Measurements from ENCODE around the gene CCDC68.

CCDC68 gene, protein sequence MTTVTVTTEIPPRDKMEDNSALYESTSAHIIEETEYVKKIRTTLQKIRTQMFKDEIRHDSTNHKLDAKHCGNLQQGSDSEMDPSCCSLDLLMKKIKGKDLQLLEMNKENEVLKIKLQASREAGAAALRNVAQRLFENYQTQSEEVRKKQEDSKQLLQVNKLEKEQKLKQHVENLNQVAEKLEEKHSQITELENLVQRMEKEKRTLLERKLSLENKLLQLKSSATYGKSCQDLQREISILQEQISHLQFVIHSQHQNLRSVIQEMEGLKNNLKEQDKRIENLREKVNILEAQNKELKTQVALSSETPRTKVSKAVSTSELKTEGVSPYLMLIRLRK

DNA sequence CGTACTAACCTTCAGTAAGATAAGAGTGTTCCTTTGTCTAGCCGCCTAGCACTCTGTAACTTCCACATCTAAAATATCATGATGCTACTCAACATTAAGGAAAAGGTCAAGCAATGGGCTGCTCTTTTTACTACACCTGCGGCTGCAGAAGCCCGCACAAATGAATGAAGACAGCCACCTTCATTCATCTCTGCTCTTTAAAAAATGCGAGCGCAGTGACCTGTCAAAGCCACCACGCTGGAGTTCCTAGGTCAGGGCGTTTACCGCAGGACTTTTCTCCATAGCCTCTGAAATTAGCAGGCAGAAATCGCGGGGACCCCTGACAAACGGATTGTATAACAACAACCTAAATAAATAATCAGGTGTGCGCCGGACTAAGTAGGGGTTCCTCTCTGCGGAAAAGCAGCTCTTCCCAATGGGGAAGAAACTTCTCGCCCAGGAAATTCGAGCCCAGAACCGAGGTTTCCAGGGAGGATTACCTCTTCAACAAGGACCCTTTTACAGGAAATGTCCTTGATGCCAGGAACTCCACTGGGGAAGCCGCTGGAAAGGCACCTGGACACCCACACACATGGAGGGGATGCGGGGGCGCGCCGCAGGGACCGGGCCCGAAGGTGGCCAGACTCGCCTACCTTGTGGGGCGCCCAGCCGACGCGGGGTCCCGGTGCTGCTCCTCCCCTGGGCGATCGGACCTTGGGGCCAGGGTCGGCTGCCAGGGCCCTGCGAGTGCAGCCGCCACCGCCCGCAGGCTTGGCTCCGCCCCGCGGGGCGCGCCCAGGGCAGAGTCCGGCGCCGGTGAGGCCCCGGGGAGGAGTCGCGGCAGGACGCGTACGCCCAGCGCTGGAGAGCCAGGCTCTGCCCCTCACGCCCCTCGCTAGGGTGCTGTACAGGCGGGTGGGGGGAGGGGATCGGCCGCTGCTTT is at the start of gene CCDC68:
TSS of gene CCDC68 (minus strand) at position 758 of the 922 bp plus-strand sequence. CDS start 16,670 bp downstream, outside the sequence.
- Histone ChIP-seq H3K36me3 (ENCODE audit: control insufficient read depth in 5 of 5, insufficient read depth in 5 of 5, low read length in 5 of 5) (no peaks in the 10 kb centered on the region), H3K27ac (ENCODE audit: low read depth, low read length) (no peak within 1 kb of the TSS), H3K9ac (ENCODE audit: low read length in 5 of 5) (peak within 1 kb of the TSS in 3 of 5 donors; percentile 11 to 72 (median 30)), H3K27me3 (ENCODE audit: control insufficient read depth in 5 of 5, insufficient read depth in 4 of 5, low read length in 5 of 5) (peaks cover 0 to 12% (median 8%) of the 10 kb centered on the region in 5 donors), H3K4me3 (ENCODE audit: low read depth in 1 of 5, low read length in 5 of 5) (peak within 1 kb of the TSS; percentile 43 to 70 (median 60)), H3K4me1 (ENCODE audit: control insufficient read depth in 5 of 5, insufficient read depth in 5 of 5, low read length in 5 of 5) (peaks cover 0 to 9% (median 3%) of the 10 kb centered on the region in 5 donors), H3K9me3 (ENCODE audit: control insufficient read depth in 5 of 5, low read length in 5 of 5) (peaks cover 0 to 2% (median 0%) of the 10 kb centered on the region in 5 donors)

DNA sequence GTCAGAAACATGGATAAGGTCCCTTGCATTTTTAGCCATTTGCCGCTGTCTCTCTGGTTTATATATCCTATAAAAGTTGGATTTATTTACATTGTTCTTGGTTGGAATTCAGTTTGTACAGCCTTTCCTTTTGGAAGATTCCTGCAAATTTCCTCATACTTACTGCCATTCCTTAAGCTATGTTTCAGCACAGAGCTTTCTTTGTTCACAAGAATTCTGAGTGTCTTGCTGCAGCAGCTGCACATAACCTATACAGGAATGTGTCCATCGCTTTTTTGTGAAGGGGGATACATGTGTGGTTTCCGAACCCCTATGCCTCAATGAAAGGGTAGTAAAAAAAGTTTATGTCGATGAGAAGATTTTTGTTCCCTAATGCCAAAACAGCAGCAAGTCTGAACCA is 48.3 kb upstream of the CCDC68 start:
- Histone ChIP-seq H3K4me1 (ENCODE audit: control insufficient read depth in 5 of 5, insufficient read depth in 5 of 5, low read length in 5 of 5) (no peaks in the 10 kb centered on the region), H3K4me3 (ENCODE audit: low read depth in 1 of 5, low read length in 5 of 5) (no peak overlapping the region), H3K9ac (ENCODE audit: low read length in 5 of 5) (no peak overlapping the region), H3K27me3 (ENCODE audit: control insufficient read depth in 5 of 5, insufficient read depth in 4 of 5, low read length in 5 of 5) (no peaks in the 10 kb centered on the region), H3K9me3 (ENCODE audit: control insufficient read depth in 5 of 5, low read length in 5 of 5) (no peaks in the 10 kb centered on the region), H3K27ac (ENCODE audit: low read depth, low read length) (no peak overlapping the region), H3K36me3 (ENCODE audit: control insufficient read depth in 5 of 5, insufficient read depth in 5 of 5, low read length in 5 of 5) (no peaks in the 10 kb centered on the region)

DNA sequence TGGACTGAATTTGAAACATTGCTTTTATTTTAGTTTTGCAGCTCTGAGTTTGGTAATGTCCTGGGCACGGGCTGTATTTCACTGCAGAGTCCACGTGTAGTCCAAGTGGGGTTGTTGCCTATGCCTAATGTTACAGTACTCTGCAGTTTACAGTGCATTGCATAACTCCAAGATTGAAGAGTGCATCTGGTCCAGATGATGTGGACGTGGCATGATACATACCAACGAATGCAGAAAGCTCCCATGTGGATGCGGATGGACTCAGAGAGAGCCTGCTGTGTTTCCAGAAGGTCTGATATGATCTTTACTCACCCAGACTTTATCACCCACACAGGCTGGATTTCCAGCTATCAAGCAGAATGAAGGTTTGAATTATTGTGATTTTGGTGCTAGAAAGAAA is 44.4 kb upstream of the CCDC68 start:
- no peak overlapping the region for H3K27ac ChIP-seq (ENCODE audit: low read depth, low read length)
- H3K9me3 ChIP-seq (ENCODE audit: control insufficient read depth in 5 of 5, low read length in 5 of 5), result no peaks in the 10 kb centered on the region
- no peak overlapping the region for H3K4me3 ChIP-seq (ENCODE audit: low read depth in 1 of 5, low read length in 5 of 5)
- no peaks in the 10 kb centered on the region for H3K36me3 ChIP-seq (ENCODE audit: control insufficient read depth in 5 of 5, insufficient read depth in 5 of 5, low read length in 5 of 5)
- no peak overlapping the region for H3K9ac ChIP-seq (ENCODE audit: low read length in 5 of 5)
- H3K27me3 ChIP-seq (ENCODE audit: control insufficient read depth in 5 of 5, insufficient read depth in 4 of 5, low read length in 5 of 5), result no peaks in the 10 kb centered on the region
- no peaks in the 10 kb centered on the region for H3K4me1 ChIP-seq (ENCODE audit: control insufficient read depth in 5 of 5, insufficient read depth in 5 of 5, low read length in 5 of 5)

DNA sequence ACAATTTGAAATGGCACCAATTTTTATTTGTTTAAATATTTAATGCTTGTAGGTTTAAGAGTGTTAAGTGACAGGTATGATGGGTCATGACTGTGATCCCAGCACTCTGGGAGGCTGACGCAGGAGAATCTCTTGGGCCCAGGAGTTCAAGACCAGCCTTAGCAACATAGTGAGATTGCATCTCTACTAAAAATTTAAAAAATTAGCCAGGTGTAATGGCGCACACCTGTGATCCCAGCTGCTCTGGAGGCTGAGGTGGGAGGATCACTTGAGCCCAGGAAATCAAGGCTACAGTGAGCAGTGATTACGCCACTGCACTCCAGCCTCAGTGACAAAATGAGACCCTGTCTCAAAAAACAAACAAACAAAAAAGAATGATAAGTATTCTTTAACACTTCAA is 43.0 kb upstream of the CCDC68 start:
- no peaks in the 10 kb centered on the region for H3K9me3 ChIP-seq (ENCODE audit: control insufficient read depth in 5 of 5, low read length in 5 of 5)
- no peaks in the 10 kb centered on the region for H3K27me3 ChIP-seq (ENCODE audit: control insufficient read depth in 5 of 5, insufficient read depth in 4 of 5, low read length in 5 of 5)
- no peak overlapping the region for H3K27ac ChIP-seq (ENCODE audit: low read depth, low read length)
- H3K4me1 ChIP-seq (ENCODE audit: control insufficient read depth in 5 of 5, insufficient read depth in 5 of 5, low read length in 5 of 5), result no peaks in the 10 kb centered on the region
- H3K4me3 ChIP-seq (ENCODE audit: low read depth in 1 of 5, low read length in 5 of 5), result no peak overlapping the region
- no peaks in the 10 kb centered on the region for H3K36me3 ChIP-seq (ENCODE audit: control insufficient read depth in 5 of 5, insufficient read depth in 5 of 5, low read length in 5 of 5)
- no peak overlapping the region for H3K9ac ChIP-seq (ENCODE audit: low read length in 5 of 5)

DNA sequence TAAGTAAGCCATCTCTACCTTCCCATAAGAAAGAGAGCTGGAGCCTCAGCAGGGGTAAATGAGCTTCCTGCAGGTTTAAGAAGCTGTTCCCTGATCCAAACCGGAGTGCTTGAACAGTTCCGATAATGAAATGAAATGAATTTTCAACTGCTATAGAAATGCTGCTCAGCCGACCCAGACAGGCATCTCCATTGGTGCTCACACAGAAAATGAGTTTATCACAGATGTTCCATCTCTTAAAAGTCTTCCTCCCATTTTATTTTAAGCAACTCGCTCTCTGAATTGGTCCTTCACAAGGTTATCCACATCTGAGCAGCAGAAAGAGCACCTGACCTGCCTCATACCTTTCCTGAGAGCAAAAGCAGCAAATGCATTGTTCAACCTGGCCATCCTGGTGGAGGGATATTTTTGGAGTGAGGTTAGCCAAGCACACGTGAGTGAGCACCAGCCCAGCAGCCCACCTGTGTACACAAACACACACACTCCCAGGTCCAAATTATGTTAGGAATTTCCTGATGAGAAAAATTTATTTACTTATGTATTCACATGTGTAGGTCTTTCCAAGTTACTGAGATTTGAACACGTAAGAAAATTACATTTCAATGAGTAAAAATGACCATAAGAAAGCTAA is 42.2 kb upstream of the CCDC68 start:
- Histone ChIP-seq H3K9me3 (ENCODE audit: control insufficient read depth in 5 of 5, low read length in 5 of 5) (no peaks in the 10 kb centered on the region), H3K36me3 (ENCODE audit: control insufficient read depth in 5 of 5, insufficient read depth in 5 of 5, low read length in 5 of 5) (no peaks in the 10 kb centered on the region), H3K4me1 (ENCODE audit: control insufficient read depth in 5 of 5, insufficient read depth in 5 of 5, low read length in 5 of 5) (no peaks in the 10 kb centered on the region), H3K27ac (ENCODE audit: low read depth, low read length) (no peak overlapping the region), H3K4me3 (ENCODE audit: low read depth in 1 of 5, low read length in 5 of 5) (no peak overlapping the region), H3K27me3 (ENCODE audit: control insufficient read depth in 5 of 5, insufficient read depth in 4 of 5, low read length in 5 of 5) (no peaks in the 10 kb centered on the region), H3K9ac (ENCODE audit: low read length in 5 of 5) (no peak overlapping the region)

DNA sequence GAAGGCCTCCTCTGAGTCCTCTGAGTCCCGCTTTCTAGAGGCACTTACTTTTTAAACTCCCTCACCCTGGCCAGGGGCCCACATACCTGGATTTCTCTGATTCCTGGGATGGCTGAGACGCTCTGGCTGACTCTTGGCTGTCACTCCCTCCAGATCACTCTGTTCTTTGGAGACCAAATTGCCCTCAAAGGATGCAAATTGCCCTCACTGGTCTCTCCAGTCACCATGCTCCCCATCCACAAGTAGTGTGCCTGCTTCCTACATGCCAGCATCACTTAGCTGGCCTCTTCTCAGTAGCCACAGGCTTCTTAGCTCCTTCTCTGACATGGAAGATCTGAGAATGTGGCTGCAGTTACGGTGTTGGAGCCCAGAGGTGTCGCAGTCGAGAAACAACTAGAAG is 41.3 kb upstream of the CCDC68 start:
- Histone ChIP-seq H3K27ac (ENCODE audit: low read depth, low read length) (no peak overlapping the region), H3K9me3 (ENCODE audit: control insufficient read depth in 5 of 5, low read length in 5 of 5) (no peaks in the 10 kb centered on the region), H3K4me3 (ENCODE audit: low read depth in 1 of 5, low read length in 5 of 5) (no peak overlapping the region), H3K4me1 (ENCODE audit: control insufficient read depth in 5 of 5, insufficient read depth in 5 of 5, low read length in 5 of 5) (no peaks in the 10 kb centered on the region), H3K9ac (ENCODE audit: low read length in 5 of 5) (no peak overlapping the region), H3K36me3 (ENCODE audit: control insufficient read depth in 5 of 5, insufficient read depth in 5 of 5, low read length in 5 of 5) (no peaks in the 10 kb centered on the region), H3K27me3 (ENCODE audit: control insufficient read depth in 5 of 5, insufficient read depth in 4 of 5, low read length in 5 of 5) (no peaks in the 10 kb centered on the region)

DNA sequence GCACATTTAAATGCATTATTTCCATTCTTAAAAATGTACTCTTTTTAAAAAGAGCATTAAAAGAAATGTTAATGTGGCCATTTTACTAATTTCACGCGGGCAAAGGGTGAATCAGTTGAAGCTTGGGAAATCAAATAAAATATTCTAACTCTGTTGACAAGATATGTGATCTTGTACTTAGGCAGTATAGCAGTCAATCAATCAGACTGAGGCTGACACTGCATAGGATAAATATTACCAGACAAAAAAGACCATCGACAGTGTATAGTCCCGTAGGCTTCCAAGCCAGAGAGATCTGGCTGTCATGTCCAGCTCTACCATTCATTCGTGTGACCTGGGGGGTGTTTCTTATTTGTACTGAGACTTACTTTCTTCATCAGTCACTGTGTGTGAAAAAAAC is 39.8 kb upstream of the CCDC68 start:
- H3K27ac ChIP-seq (ENCODE audit: low read depth, low read length), result no peak overlapping the region
- no peak overlapping the region for H3K9ac ChIP-seq (ENCODE audit: low read length in 5 of 5)
- H3K27me3 ChIP-seq (ENCODE audit: control insufficient read depth in 5 of 5, insufficient read depth in 4 of 5, low read length in 5 of 5), result no peaks in the 10 kb centered on the region
- no peaks in the 10 kb centered on the region for H3K36me3 ChIP-seq (ENCODE audit: control insufficient read depth in 5 of 5, insufficient read depth in 5 of 5, low read length in 5 of 5)
- no peak overlapping the region for H3K4me3 ChIP-seq (ENCODE audit: low read depth in 1 of 5, low read length in 5 of 5)
- H3K4me1 ChIP-seq (ENCODE audit: control insufficient read depth in 5 of 5, insufficient read depth in 5 of 5, low read length in 5 of 5), result no peaks in the 10 kb centered on the region
- no peaks in the 10 kb centered on the region for H3K9me3 ChIP-seq (ENCODE audit: control insufficient read depth in 5 of 5, low read length in 5 of 5)

DNA sequence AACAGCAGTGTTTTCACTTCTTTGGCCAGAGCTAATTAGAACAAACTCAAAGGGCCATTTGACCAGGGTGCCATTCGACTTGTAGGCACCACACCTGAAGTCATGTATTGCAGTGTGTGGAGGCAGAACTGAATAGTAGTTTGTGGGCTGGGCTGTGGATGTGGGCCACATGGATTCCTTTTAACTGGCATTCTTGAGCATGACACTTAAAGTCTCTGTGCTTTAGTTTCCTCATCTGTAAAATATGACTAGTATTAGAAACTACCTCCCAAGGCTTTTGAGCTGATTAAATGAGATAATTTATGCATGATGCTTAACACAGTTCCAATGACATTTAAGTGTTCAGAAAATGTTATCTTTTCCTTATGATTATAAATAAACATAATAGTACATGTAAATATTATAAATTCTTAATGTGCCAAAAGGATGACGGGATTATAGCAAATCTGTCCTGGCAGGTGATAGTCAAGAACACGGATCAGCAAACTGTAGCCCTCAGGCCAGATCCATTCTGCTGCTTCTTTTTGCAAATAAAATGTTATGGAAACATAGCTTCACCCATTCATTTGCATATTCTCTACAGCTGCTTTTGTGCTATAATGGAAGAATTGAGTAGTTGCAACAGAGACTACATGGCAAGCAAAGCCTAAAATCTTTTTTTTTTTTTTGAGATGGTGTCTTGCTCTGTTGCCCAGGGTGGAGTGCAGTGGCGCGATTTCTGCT is 36.3 kb upstream of the CCDC68 start:
- no peaks in the 10 kb centered on the region for H3K27me3 ChIP-seq (ENCODE audit: control insufficient read depth in 5 of 5, insufficient read depth in 4 of 5, low read length in 5 of 5)
- H3K4me3 ChIP-seq (ENCODE audit: low read depth in 1 of 5, low read length in 5 of 5), result no peak overlapping the region
- no peaks in the 10 kb centered on the region for H3K36me3 ChIP-seq (ENCODE audit: control insufficient read depth in 5 of 5, insufficient read depth in 5 of 5, low read length in 5 of 5)
- no peaks in the 10 kb centered on the region for H3K9me3 ChIP-seq (ENCODE audit: control insufficient read depth in 5 of 5, low read length in 5 of 5)
- H3K27ac ChIP-seq (ENCODE audit: low read depth, low read length), result no peak overlapping the region
- H3K9ac ChIP-seq (ENCODE audit: low read length in 5 of 5), result no peak overlapping the region
- no peaks in the 10 kb centered on the region for H3K4me1 ChIP-seq (ENCODE audit: control insufficient read depth in 5 of 5, insufficient read depth in 5 of 5, low read length in 5 of 5)

DNA sequence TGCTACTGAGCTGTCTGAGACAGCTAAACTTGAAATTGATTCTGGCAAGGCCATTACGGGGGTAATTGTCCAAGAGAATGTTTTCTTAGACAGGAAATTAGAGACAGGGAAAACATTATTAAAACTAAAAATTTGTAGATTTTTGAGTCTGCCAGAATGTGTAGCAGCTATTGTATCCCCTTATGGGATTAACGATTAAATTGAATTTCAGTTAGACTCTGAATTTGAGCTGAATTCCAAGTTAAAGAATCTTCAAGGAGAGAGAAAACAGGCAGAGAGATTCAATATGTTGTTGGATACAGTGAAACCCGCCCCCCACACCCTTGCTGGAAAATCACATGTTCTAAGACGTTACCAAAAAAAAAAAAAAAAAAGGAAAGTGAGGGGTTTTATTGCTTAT is 32.7 kb upstream of the CCDC68 start:
- Histone ChIP-seq H3K4me1 (ENCODE audit: control insufficient read depth in 5 of 5, insufficient read depth in 5 of 5, low read length in 5 of 5) (no peaks in the 10 kb centered on the region), H3K4me3 (ENCODE audit: low read depth in 1 of 5, low read length in 5 of 5) (no peak overlapping the region), H3K9ac (ENCODE audit: low read length in 5 of 5) (no peak overlapping the region), H3K27ac (ENCODE audit: low read depth, low read length) (no peak overlapping the region), H3K9me3 (ENCODE audit: control insufficient read depth in 5 of 5, low read length in 5 of 5) (no peaks in the 10 kb centered on the region), H3K36me3 (ENCODE audit: control insufficient read depth in 5 of 5, insufficient read depth in 5 of 5, low read length in 5 of 5) (no peaks in the 10 kb centered on the region), H3K27me3 (ENCODE audit: control insufficient read depth in 5 of 5, insufficient read depth in 4 of 5, low read length in 5 of 5) (no peaks in the 10 kb centered on the region)

Data from subcutaneous abdominal adipose tissue (tissue), 5 donors.